Measurements from ENCODE around the gene B3GALT6. TPM values are rescaled to one million over a fixed set of nuclear protein-coding genes. Genes with fewer than 3 reads are reported as not detected.

B3GALT6 gene
- total RNA-seq, 4 donors from 2014 or later: 12.3 to 24.1 (median 15.0) TPM

DNA sequence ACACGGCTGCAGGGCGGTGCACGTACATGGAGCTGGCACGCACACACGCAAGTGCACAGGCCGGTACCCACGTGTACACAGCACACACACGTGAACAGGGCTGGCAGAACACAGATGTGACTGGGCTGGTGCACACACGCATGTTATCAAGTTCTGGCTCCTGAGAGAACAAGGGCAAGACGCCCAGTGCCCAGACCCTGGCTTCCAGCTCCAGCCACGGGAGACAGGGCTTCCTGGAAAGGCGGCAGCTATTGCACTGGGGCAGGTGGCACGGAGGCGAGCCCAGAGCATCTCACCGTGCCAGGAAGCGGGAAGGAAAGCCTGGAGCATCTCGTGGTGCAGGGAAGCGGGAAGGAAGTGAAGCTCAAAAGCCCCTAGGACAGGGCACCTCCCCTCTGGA is 6.1 kb upstream of the B3GALT6 start:
- Histone ChIP-seq H3K36me3 (peaks cover 0 to 88% of the 10 kb centered on the region in 2 donors), H3K4me1 (peaks cover 0 to 53% (median 15%) of the 10 kb centered on the region in 3 donors), H3K27ac (no peak overlapping the region), H3K4me3 (no peak overlapping the region), H3K9me3 (no peaks in the 10 kb centered on the region), H3K27me3 (no peaks in the 10 kb centered on the region)
- no peak for TF ChIP-seq EP300 (IDR thresholded peaks at IDR 0.05)
- TF ChIP-seq POLR2AphosphoS5 (IDR thresholded peaks at IDR 0.05): no peak
- TF ChIP-seq POLR2A (IDR thresholded peaks at IDR 0.05): no peak
- TF ChIP-seq, protein P1, sequence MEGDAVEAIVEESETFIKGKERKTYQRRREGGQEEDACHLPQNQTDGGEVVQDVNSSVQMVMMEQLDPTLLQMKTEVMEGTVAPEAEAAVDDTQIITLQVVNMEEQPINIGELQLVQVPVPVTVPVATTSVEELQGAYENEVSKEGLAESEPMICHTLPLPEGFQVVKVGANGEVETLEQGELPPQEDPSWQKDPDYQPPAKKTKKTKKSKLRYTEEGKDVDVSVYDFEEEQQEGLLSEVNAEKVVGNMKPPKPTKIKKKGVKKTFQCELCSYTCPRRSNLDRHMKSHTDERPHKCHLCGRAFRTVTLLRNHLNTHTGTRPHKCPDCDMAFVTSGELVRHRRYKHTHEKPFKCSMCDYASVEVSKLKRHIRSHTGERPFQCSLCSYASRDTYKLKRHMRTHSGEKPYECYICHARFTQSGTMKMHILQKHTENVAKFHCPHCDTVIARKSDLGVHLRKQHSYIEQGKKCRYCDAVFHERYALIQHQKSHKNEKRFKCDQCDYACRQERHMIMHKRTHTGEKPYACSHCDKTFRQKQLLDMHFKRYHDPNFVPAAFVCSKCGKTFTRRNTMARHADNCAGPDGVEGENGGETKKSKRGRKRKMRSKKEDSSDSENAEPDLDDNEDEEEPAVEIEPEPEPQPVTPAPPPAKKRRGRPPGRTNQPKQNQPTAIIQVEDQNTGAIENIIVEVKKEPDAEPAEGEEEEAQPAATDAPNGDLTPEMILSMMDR (IDR thresholded peaks at IDR 0.05): no peak
- WGBS, 2 donors (ENCODE audit: low coverage in 1 of 2): 82% methylated on average over 5 of the region's 18 CpGs; no CpG with 5 or more reads in 1 of the 2 donors
- no peak for ATAC-seq

DNA sequence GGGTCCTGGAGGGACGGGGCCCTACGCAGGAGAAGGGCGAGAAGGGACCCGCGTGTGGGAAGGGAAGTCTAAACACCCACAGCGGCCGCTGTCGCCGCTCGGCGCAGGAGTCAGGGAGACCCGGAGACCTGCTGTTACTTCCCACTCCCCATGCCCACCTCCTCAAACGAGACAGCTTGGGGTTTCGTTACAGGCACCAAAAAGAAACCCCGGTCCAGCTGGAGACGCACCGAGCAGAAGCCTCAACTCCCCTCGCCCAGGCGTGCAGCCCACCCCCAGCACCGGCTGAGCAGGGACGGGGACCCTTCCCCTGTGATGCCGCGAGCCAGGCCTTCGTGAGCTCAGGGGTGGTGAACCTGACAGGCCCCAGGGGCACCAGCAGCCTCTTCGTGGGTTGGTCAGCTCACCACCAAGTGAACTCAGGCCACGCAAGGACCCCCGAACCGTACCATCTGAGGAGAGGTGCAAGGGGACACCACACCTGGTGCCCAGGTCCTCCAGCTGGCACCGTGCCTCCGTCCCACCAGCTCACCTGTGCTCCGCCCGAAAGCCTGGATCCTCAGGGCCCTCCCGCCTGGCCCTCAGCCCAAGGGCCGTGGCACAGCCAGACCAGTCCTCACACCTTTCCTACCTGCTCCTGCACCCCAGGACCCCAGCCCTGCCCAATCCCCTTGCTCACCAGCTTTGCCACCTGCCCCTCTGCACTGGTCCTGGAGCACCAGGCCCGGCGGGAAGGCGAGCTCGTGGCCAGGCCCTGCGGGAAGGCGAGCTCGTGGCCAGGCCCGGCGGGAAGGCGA is 5.3 kb upstream of the B3GALT6 start:
- Histone ChIP-seq H3K36me3 (peaks cover 0 to 80% of the 10 kb centered on the region in 2 donors), H3K9me3 (no peaks in the 10 kb centered on the region), H3K27ac (no peak overlapping the region), H3K27me3 (no peaks in the 10 kb centered on the region), H3K4me1 (peaks cover 0 to 56% (median 15%) of the 10 kb centered on the region in 3 donors), H3K4me3 (no peak overlapping the region)
- TF ChIP-seq POLR2A (IDR thresholded peaks at IDR 0.05) (no peak), POLR2AphosphoS5 (IDR thresholded peaks at IDR 0.05) (no peak), EP300 (IDR thresholded peaks at IDR 0.05) (no peak)
- TF ChIP-seq, protein P1 (IDR thresholded peaks at IDR 0.05): no peak
- no peak for ATAC-seq
- 78% methylated on average over 4 of the region's 44 CpGs; no CpG with 5 or more reads in 1 of the 2 donors for WGBS, 2 donors (ENCODE audit: low coverage in 1 of 2)

DNA sequence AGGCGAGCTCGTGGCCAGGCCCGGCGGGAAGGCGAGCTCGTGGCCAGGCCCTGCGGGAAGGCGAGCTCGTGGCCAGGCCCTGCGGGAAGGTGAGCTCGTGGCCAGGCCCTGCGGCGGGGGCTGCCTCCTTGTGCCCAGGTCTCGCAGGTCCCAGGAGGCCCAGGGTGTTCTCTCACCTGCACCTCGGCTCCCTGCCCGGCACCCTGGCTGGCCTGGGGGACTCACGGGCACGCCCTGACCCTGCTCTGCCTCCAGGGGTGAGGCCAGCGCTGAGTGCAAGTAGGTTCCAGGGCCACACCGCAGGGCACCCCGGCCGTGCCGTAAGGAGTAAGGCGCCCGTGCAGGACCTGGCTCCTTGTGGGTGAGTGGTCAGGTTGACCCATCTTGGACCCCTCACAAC is 4.7 kb upstream of the B3GALT6 start:
- TF ChIP-seq EP300 (IDR thresholded peaks at IDR 0.05): no peak
- TF ChIP-seq, protein P1 (IDR thresholded peaks at IDR 0.05): no peak
- no peak for TF ChIP-seq POLR2A (IDR thresholded peaks at IDR 0.05)
- TF ChIP-seq POLR2AphosphoS5 (IDR thresholded peaks at IDR 0.05): no peak
- WGBS, 2 donors (ENCODE audit: low coverage in 1 of 2): no CpG with 5 or more reads among the region's 25 CpGs
- H3K4me1 ChIP-seq: peaks cover 0 to 56% (median 15%) of the 10 kb centered on the region in 3 donors

DNA sequence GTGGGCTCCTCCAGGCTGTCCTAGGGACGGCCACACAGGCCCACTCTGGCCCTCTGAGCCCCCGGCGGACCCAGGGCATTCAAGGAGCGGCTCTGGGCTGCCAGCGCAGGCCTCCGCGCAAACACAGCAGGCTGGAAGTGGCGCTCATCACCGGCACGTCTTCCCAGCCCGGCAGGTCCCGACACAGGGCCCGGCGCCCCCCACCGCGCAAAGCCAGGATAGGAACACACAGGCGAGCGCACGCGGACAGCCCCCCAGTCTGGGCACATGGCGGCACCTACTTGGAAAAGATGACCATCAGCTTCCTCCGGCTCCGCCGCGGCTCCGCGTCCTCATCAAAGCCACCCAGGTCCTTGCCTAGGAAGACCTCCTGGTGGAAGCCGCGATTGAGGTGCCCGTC is 3.9 kb upstream of the B3GALT6 start:
- Histone ChIP-seq H3K9me3 (peaks cover 0 to 4% (median 0%) of the 10 kb centered on the region in 3 donors), H3K4me1 (peaks cover 0 to 64% (median 21%) of the 10 kb centered on the region in 3 donors)
- 97 to 100% methylated on average over 4 to 6 of the region's 30 CpGs for WGBS, 2 donors (ENCODE audit: low coverage in 1 of 2)

More for the DNA sequence above, 4.7 kb upstream of the B3GALT6 start:
- no peak for ATAC-seq
- Histone ChIP-seq H3K36me3 (peaks cover 0 to 73% of the 10 kb centered on the region in 2 donors), H3K27ac (no peak overlapping the region), H3K4me3 (no peak overlapping the region), H3K27me3 (no peaks in the 10 kb centered on the region), H3K9me3 (no peaks in the 10 kb centered on the region)

More for the DNA sequence above, 3.9 kb upstream of the B3GALT6 start:
- no peak overlapping the region for H3K27ac ChIP-seq
- no peak for ATAC-seq
- H3K27me3 ChIP-seq: no peaks in the 10 kb centered on the region
- peaks cover 0 to 65% of the 10 kb centered on the region in 2 donors for H3K36me3 ChIP-seq
- TF ChIP-seq EP300 (IDR thresholded peaks at IDR 0.05) (no peak), POLR2AphosphoS5 (IDR thresholded peaks at IDR 0.05) (no peak)
- TF ChIP-seq, protein P1 (IDR thresholded peaks at IDR 0.05): no peak
- H3K4me3 ChIP-seq: no peak overlapping the region

Measured in gastroesophageal sphincter (tissue), 4 donors.